H1 (cell line): ENCODE measurements around the gene DSCAM.

ENCODE experiments used
- ATF3 ChIP-seq: IDR thresholded peaks from 2 replicates; pipeline ENCODE4 v1.6.1; 2011; ENCODE audit warnings: low read depth, mild to moderate bottlenecking, low read length; ENCODE audit not compliant: insufficient read depth
- CBX8 ChIP-seq: fragments of 300-800, 300-1000 bp; sonication (generic); IDR thresholded peaks from 2 replicates; pipeline ENCODE4 v1.7.1; 2016; ENCODE audit warnings: low read depth, low read length, borderline replicate concordance
- EZH2 ChIP-seq: fragments of 200-600 bp; sonication (generic); IDR thresholded peaks from 2 replicates; pipeline ENCODE4 v1.7.1; 2012; ENCODE audit warnings: low read depth, mild to moderate bottlenecking, moderate library complexity, low read length, inconsistent platforms; ENCODE audit not compliant: severe bottlenecking
- HDAC2 ChIP-seq, 2 experiments: fragments of 300-600 bp in 1 of 2; sonication (generic) in 1 of 2; IDR thresholded peaks; 2 replicates each; pipeline ENCODE4 v1.6.1; 2011 to 2012; ENCODE audit warnings: low read depth in 2 of 2, low read length in 2 of 2, mild to moderate bottlenecking in 2 of 2, moderate library complexity in 2 of 2, borderline replicate concordance in 1 of 2, inconsistent platforms in 1 of 2
- JUND ChIP-seq: IDR thresholded peaks from 2 replicates; pipeline ENCODE4 v1.6.1; 2011; ENCODE audit warnings: mild to moderate bottlenecking, improper control_type of control experiment, low read length
- POLR2A ChIP-seq, 2 experiments: IDR thresholded peaks; 1 replicate in 1 of 2; 2 replicates in 1 of 2; pipeline ENCODE4 v1.6.1; 2011; ENCODE audit warnings: low read depth in 2 of 2, low read length in 2 of 2, mild to moderate bottlenecking in 2 of 2; ENCODE audit errors: control extremely low read depth in 1 of 2
- POLR2AphosphoS5 ChIP-seq: IDR thresholded peaks from 2 replicates; pipeline ENCODE4 v1.6.1; 2011; ENCODE audit warnings: low read depth, low read length
- RBBP5 ChIP-seq: IDR thresholded peaks from 2 replicates; pipeline ENCODE4 v1.7.1; 2012; ENCODE audit warnings: low read depth, mild to moderate bottlenecking, inconsistent platforms, low read length, moderate library complexity, borderline replicate concordance
- RFX5 ChIP-seq: IDR thresholded peaks from 2 replicates; pipeline ENCODE4 v1.6.1; 2011; ENCODE audit warnings: low read depth, low read length, improper control_type of control experiment, borderline replicate concordance
- RXRA ChIP-seq: IDR thresholded peaks from 2 replicates; pipeline ENCODE4 v1.6.1; 2011; ENCODE audit warnings: low read depth, mild to moderate bottlenecking, low read length, moderate library complexity; ENCODE audit not compliant: insufficient read depth
- SIRT6 ChIP-seq: IDR thresholded peaks from one replicate; pipeline ENCODE4 v1.7.1; 2012; ENCODE audit warnings: low read length, inconsistent platforms
- TCF12 ChIP-seq: IDR thresholded peaks from 2 replicates; pipeline ENCODE4 v1.6.1; 2011; ENCODE audit warnings: low read depth, mild to moderate bottlenecking, low read length
- TF ChIP-seq, protein P1 (sequence below), 3 experiments: IDR thresholded peaks; 1 replicate in 2 of 3; 2 replicates in 1 of 3; pipeline versions ENCODE4 v1.5.1 to v1.6.1; 2011; ENCODE audit warnings: low read length in 3 of 3, mild to moderate bottlenecking in 3 of 3, inconsistent platforms in 2 of 3, low read depth in 1 of 3, moderate library complexity in 1 of 3; ENCODE audit not compliant: insufficient read depth in 1 of 3; ENCODE audit errors: control extremely low read depth in 1 of 3

- TF ChIP-seq, protein P1, sequence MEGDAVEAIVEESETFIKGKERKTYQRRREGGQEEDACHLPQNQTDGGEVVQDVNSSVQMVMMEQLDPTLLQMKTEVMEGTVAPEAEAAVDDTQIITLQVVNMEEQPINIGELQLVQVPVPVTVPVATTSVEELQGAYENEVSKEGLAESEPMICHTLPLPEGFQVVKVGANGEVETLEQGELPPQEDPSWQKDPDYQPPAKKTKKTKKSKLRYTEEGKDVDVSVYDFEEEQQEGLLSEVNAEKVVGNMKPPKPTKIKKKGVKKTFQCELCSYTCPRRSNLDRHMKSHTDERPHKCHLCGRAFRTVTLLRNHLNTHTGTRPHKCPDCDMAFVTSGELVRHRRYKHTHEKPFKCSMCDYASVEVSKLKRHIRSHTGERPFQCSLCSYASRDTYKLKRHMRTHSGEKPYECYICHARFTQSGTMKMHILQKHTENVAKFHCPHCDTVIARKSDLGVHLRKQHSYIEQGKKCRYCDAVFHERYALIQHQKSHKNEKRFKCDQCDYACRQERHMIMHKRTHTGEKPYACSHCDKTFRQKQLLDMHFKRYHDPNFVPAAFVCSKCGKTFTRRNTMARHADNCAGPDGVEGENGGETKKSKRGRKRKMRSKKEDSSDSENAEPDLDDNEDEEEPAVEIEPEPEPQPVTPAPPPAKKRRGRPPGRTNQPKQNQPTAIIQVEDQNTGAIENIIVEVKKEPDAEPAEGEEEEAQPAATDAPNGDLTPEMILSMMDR (IDR thresholded peaks at IDR 0.05; ENCODE audit: control extremely low read depth in 1 of 3, insufficient read depth in 1 of 3, low read depth in 1 of 3, low read length in 3 of 3): no peak
- TF ChIP-seq RFX5 (no peak), HDAC2 (IDR thresholded peaks at IDR 0.05; ENCODE audit: borderline replicate concordance in 1 of 2, low read depth in 2 of 2, low read length in 2 of 2) (no peak), EZH2 (no peak), SIRT6 (no peak), POLR2A (IDR thresholded peaks at IDR 0.05; ENCODE audit: control extremely low read depth in 1 of 2, low read depth in 2 of 2, low read length in 2 of 2) (no peak), CBX8 (no peak), TCF12 (no peak), RBBP5 (no peak), POLR2AphosphoS5 (no peak), ATF3 (no peak), RXRA (no peak), JUND (no peak)
Measured at GRCh38 chr21:40845441-40845995, 1.4 kb downstream of the DSCAM start.
